ENCODE measurements around the gene ITCH.

- TF ChIP-seq ZNF274 (IDR thresholded peaks at IDR 0.05; ENCODE audit: borderline replicate concordance, extremely low read depth, low read length) (no peak), EZH2 (IDR thresholded peaks at IDR 0.05; ENCODE audit: low read depth, low read length, severe bottlenecking) (no peak), GTF2F1 (IDR thresholded peaks at IDR 0.05; ENCODE audit: borderline replicate concordance, low read depth, low read length) (no peak), KDM1A (IDR thresholded peaks at IDR 0.05; ENCODE audit: borderline replicate concordance, low read length) (no peak), POLR2A (IDR thresholded peaks at IDR 0.05; ENCODE audit: control extremely low read depth in 1 of 2, low read depth in 2 of 2, low read length in 2 of 2) (no peak)
Observed at GRCh38 chr20:34350095-34350494, 13.0 kb upstream of the ITCH start.
